NCI-H1694 (cell line): ENCODE data around the gene LDHAL6B.
"Not testable (repeated sequence)": the region's sequence is repeated elsewhere in the genome, so short reads cannot be mapped to it uniquely, and the experiment has no call there.

Experiments
- DNase-seq: peaks from one replicate; lab custom pipeline; 2025; lab: John Stamatoyannopoulos, UW

Gene LDHAL6B

DNA sequence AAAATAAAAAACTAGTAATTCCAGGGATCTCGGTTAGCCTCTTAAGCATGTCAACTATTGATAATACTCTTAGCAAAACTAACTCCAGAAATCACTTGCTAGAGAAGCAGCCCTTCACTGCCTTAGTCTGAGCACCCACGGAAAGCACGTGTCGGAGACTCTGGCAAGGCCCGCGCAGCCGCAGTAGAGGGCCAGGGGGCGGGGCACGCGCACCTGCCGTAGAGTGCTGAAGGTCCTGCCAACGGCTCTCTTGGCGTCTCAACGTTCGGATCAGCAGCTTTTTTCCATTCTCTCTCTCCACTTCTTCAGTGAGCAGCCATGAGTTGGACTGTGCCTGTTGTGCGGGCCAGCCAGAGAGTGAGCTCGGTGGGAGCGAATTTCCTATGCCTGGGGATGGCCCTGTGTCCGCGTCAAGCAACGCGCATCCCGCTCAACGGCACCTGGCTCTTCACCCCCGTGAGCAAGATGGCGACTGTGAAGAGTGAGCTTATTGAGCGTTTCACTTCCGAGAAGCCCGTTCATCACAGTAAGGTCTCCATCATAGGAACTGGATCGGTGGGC lies at the start of gene LDHAL6B:
TSS of gene LDHAL6B (plus strand) at position 221 of the 561 bp plus-strand sequence. CDS start at position 319, 98 bp downstream.
- no peak for DNase-seq

DNA sequence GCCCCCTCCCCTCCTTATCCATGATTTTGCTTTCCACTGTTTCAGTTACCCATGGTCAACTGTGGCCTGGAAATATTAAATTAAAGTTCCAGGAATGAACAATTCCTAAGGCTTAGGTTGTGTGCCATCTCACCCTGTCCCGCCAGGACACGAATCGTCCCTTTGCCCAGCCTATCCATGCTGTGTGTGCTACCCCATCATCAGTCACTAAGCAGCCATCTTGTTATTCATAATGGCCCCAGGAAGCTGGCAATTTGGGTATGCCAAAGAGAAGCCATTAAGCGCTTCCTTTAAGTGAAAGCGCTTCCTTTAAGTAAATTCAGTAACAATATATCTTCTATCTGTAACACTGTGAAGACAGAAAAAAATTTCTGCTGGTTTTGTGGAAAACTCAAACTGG lies 49.2 kb upstream of the LDHAL6B start:
- no peak for DNase-seq

DNA sequence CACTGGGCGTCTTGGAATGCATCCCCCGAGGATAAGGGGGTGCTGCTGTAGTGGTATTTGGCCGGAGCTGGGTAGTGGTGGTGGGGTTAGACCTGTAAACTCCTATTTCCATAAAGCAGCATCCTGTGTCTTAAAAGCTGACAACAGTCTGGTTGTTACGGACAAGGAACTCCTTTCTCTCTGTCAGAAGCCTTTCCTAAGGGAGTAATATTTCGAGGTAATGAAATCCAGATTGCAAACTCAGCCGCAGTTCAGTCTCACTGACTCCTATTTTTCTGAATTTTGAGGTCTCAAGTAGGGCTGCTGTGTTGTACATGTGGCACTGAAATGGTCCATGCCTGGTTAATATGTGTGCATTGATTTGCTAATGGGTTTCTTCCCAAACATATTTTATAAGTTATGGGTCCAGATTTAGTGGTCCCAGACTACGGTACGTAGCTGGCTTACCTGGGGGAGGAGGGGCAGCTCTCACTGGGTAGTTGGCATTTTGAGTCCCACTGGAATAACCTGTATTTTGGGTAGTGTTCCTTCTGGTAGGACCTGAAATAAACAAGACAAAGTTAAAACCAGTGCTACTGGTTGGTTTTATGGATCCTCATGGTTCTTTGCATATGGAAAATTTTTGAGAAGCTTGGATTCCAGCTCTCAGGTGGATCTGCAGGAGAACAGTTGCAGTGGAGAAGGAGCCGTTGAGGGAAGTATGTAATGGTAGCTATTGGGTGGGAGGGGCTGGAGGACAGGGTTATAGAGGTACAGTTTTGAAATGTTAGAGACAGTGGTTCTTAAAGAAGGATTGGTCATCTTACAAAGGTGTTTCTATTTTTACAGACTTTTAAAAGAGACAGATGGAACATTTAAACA lies 48.6 kb upstream of the LDHAL6B start:
- DNase-seq, result no peak

DNA sequence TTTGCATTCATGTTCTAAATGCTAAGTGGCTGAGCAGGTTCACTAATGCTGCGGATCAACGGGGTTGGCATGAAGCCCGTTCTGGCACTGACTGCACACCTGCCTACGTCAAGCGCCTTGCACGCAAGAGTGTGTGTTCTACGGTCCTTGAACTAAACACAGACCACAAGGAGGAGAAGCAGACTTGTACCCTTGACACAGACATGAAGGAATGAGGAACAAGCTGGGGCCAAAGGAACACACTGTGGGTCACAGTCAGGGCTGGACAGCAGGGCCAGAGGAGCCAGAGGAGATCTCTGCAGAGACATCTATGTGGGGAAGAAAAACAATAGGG lies 48.0 kb upstream of the LDHAL6B start:
- DNase-seq, result no peak

DNA sequence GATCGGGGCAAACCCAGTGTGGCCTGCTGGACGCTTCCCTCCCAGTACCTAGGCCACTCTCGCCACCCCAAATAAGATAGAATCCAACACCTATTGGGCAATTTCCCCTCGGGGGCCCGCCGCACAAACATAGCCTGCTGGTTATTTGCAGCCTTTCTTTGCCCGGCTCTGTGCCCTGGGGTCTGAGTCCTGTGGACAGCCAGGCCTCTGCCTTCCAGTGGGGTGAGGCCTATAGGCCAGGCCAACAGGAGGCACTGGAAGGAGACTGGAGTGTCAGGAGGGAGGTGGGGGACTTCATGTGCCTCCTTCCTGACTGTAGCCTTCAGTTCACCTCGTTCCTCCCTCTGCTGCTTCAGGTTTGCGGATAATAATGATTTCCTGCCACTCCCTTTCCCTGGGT lies 47.4 kb upstream of the LDHAL6B start:
- DNase-seq, result no peak

DNA sequence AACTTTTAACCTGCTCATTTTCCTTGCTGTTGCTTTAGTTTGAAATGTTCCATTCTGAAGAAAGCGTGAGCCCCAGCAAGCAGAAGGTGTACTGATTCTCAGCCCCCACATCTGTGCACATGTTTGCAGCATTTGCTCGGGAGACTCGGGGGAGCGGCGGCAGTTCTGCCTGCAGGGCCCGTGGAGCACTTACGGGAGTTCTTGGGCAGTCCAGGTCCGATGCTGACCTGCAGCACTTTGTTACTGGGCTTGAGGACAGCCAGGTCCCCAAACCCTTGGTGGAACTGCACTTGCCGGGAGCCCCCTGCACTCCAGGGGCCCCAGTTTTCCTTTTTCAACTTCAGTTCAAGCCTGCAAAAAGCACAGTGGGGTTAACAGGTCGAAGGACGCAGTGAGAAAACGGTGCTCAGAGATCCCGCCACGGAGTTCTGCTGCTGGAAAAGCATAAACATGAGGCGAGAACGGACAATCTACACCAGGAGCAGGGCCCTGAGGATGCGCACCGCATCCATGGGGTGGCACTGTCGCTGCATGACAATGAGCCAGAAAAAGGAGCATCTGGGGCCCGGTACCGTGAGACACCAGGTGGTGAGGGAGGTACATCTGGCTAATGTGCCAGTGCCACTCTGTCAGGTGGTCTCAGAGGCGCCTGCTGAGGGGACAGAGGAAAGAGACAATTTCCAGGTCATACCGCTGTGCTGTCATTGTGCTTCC lies 45.6 kb upstream of the LDHAL6B start:
- DNase-seq, result peak; percentile 22

DNA sequence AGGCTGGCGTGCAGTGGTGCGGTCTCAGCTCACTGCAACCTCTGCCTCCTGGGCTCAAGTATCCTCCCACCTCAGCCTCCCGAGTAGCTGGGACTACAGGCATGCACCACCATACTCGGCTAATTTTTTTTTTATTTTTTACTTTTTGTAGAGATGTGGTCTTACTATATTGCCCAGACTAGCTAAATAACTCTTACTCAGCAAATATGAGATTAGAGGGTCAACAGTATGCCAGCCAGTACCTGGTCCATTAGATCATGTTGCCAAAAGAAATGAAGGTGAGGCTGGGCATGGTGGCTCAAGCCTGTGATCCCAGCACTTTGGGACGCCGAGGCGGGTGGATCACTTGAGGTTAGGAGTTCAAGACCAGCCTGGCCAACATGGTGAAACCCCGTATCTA lies 44.6 kb upstream of the LDHAL6B start:
- DNase-seq, result not testable (repeated sequence)

DNA sequence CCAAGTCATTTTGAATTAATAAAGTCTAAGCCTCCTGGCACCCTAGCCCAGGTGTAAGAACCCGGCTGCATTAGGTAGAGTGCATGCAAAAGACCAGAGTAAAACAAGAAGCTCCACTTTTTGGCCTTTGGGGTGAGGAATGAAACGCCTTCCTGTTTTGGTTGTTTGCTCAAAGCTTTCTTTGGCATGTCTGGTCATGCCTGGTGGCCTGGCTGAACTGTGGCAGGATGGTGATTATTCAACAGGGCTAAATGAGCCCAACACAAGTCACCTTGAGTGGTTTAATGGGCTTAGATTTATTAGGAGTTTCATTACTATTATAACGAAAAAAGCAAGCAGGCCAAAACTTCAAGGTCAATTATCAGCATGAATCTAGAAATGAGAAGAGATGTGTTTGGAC lies 40.9 kb upstream of the LDHAL6B start:
- no peak for DNase-seq

DNA sequence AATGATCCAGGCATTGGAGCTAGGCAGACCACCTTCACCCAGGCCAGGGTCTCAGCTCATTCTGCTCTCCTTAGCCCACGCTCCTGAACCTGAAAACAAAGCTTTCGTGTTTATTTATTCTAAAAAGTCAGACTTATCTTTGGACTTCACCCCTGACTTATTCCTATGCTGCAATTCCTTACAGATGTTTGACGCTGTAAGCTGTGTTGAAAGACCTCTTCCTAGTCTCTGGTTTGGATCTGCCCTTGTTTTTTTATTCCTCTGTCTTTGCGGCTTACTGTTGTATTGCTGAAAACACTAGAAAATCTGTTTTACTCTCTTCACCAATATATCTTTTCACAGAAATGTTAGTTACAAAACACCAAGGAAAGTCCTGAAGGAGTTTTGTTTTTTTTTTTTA lies 40.5 kb upstream of the LDHAL6B start:
- DNase-seq, result no peak

DNA sequence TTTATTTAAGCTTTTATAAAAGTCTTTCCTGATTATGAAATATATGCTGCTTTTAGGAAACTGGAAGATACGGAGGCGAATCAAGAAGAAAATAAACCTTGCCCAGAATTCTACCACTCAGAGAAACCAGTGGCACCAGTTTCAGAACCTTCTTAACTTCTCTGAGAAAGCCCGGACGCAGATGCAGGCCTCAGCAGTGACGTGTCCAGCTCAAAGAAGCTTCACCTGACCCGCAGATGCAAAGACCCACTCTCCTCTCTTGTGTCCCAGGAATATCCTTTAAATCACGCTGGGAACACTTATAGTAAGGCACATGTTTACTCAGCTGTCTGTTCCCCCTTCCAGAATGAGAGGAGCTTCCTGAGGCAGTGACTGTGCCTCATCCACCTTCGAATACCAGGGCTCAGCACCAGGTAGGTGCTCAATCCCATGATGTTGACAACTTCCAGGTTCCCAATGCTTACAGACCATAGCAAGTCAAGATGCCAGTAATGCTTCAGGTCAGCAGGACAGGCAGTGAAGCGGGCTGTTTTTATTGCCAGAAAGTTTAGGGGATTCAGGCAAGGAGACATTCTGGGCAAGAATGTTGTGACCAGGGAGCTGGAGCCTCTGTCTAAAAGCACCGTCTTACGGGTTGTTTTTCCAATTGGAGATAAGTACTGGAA lies 39.9 kb upstream of the LDHAL6B start:
- DNase-seq, result no peak

DNA sequence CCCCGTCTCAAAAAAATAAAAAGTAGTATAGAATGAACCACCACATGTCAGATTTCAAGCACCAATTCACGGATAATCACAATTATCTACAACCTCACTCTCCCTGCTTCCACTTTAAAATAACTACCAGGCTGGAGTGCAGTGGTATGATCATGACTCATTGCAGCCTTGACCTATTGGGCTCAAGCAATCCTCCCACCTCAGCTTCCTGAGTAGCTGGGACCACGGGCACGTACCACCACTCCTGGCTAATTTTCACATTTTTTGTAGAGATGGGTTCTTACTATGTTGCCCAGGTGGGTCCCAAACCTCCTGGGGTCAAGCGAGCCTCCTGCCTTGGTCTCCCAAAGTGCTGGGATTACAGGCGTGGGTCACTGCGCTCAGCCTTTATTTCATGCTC lies 38.1 kb upstream of the LDHAL6B start:
- no peak for DNase-seq

DNA sequence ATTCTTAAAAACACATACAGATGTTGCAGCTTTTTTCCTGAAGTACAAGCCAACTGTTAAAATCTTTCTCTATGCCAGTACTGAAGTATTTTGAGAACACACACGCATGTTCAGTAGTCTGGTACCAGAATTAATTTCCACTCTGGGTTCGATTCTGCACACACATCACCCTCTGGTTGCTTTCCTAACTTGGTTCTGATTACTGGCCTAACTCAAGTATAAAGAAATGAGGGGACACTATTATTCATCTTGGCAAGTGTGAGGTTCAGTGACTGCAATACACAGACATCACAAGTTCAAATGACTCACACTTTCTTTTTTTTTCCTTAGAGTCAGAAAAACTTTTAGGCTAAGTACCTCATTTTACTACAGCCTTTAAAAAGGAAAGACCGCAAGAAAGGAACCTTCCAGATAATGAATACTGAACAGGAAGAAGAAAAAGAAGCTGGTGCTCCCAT lies 37.4 kb upstream of the LDHAL6B start:
- no peak for DNase-seq

DNA sequence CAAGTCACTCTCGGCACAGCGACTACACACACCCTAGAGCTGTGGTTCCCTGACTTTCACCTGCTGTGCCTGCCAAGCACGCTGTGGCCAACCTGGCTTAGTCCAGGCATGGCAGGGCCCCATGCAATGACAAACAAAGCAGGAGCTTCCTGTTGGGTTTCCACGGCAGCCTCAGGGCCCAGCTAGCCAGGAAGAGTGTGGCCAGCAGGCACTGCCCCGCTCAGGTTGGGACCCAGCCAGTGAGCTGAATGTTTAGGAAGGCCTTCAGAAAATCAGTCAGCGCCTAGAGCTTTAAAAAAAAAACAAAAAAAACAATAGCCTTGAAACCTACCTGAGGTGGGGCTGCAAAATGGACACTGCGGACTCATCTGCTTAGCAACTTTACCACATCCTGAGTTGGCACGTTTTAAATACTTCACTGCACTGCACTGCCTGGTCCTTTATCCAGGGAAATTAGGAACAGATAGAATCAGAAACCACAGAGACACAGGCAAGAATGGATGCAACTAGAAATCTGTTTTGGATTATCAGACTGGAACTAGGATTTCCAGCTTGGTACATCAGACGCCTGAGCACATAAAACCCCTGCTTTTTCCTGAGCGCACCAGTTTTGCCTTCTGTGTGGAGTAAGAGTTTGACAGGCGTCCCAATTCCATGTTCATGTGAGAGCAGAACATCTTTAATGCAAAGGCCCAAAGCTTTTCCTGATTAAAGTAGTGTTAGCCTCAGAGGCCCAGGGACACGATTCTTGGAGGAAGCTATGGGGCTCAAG lies 36.2 kb upstream of the LDHAL6B start:
- DNase-seq, result no peak

DNA sequence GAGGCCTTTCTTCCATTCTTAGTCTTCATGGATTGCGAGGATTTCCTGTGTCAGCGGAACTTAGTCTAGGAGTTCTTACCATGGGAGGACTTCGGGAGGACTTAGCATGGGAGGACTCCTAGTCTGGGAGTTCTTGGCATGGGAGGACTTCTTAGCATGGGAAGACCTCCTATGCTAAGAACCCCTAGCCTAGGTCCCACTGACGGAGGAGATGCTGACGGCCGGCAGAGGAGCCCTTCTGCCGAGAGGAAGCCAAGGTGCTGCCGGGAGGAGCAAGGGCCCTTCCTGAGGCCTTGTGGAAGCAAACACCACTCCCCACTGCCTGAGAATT lies 35.6 kb upstream of the LDHAL6B start:
- no peak for DNase-seq

DNA sequence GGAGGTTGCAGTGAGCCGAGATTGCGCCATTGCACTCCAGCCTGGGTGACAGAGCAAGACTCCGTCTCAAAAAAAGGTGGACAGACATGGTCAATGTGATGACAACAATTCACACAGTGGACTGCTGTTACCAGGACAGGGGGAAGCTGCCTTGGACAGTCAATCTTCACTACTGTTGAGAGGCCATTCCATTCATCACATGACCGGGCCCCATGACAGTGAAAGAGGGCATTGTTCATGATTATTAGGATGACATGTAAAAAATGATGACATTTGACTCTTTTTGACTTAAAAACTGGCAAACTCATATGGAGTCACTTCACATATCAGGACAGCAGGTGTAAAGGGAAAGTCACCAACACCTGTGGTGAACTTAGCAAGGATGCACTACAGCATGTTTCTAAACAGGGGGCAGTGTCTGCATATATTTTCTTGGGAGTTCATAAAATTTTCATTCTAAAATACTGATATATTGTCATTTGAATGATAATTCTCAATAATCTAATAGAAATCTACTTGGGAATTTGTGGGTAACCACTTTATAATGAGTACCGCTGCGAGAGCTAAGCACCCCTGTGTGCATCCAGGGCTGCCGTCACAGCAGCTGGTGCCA lies 34.2 kb upstream of the LDHAL6B start:
- no peak for DNase-seq

DNA sequence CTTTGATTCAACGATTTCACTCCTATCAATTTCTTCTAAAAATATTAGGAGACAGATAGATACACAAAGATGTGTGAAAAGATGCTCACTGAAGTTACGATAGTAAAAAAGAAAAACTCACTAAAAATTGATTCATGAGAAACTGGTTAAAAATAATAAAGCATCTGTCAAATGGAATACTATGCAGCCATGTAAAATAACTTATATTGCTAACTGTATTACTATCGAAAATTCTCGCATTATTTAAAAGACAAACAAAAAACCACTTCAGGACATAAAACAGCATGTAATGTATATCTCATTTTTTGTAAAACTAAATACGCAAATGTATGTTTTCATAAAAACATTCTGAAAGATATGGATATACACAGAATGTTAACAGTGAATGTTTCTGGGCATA lies 33.4 kb upstream of the LDHAL6B start:
- no peak for DNase-seq

DNA sequence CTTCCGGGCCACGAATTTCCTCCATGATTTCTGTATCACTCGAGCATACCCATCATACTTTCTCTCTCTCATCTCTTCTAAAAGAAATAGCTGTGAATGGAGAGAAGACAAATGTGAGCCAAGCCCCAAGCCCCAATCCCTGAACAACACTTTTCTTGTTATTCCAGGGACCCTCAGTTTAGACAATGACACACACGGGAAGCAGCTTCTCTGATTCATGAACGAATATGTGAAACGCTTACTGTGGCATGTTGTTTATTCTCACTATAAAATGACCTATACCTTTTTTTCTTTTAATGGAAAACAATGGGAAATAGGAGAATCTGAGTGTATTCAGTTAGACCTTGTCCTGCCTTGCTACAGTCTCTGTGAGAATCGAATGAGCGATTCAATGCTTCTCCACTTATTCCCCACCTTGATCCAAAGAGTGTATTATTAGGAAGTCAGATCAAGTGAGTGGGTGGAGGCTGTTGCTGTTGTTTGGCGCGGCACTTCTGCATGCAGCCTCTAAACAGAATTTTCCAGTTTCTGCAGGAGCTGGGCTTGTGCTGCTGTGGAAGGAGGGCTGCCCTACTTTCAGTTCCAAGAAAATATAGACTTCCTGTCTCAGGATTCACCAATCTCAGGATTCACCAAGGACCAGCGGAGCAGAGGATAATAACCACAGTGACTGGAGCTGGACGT lies 32.4 kb upstream of the LDHAL6B start:
- DNase-seq, result no peak

DNA sequence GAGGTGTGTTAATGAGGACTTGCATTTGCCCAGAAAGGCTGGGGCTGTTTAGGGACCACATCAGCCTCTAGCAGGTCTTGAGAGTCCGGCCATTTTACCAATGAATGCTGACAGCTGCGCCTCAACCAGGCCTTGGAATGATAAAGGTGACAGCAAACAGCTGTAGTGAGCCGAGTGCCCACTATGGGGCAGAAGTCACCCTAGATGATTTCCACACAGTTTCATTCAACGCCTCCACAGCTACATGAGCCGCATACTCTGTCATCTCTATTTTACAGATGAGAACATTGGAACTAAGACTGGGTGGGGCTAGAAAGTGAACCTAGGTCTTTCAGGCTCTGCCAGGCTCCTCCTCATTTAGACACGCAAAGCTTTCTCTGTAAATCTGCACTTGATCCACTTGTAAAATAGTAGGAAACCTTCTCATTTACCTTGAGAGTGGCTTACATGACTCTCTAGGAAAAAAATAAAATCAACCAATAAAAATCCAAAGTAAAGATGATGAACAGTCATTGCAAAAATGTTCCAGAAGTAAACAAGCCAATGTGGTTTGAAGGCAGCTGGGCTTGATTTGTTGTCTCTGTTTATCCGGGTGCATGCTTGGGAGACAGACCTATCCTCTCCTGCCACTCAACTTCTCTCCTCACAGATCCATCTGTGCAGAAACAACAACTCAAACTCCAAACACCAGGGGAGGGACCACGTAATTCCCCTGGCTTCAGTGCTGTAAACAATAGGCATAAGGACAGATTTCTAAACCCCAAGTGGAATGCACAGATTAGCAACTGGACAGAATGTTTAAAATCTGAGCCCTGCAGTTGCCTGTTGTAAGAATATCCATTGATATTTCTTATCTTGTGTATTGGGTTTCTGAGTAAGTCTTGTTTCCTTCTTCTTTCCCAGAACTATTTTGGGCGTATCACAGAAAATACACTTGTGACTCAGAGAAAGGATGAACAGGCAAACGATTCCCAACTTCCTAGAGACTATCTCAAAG lies 31.5 kb upstream of the LDHAL6B start:
- peak; percentile 79 for DNase-seq

DNA sequence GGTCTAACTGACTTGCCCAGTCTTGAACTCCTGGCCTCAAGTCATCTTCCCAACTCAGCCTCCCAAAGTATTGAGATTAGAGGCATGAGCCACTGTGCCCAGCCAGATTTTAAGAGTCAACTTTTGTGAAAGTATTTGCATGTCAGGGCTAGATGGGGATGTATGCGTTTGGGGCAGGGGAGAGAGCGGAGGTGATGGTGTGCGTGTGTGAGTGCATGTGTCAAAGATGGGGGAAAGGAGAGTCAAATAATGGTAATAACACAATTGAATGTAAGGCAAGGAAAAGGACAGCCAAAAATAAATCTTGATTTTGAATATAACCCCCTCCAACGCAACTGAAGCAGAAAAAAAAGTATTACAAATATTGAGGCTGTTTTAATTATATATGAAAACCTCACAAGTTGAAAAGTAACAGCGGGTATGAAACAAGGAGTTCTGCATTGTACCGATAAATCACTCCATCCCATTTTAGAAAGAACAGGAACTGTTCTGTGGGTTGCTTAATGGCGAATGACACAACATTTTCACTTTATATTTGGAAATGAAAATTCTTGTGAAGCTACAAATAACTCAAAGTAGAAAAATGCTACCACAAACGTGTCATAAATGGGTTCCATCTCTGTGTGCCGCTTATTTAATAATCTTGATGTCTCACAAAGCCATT lies 29.9 kb upstream of the LDHAL6B start:
- DNase-seq, result no peak
